ENCODE results near the gene SYT15. TPM values are rescaled to one million over a fixed set of nuclear protein-coding genes. Genes with fewer than 3 reads are reported as not detected.
"Not testable (repeated sequence)": the region's sequence is repeated elsewhere in the genome, so short reads cannot be mapped to it uniquely, and the experiment has no call there.

Gene SYT15
- total RNA-seq, 1 experiment from 2014 or later, result 0.43 TPM

GRCh38 chr10:46623899-46624654 is 45.1 kb downstream of the SYT15 start:
- H3K4me3 ChIP-seq (ENCODE audit: low read depth, low read length); H3K4me1 Mint-ChIP-seq (ENCODE audit: low read depth, unreplicated experiment); H3K9me3 Mint-ChIP-seq (ENCODE audit: unreplicated experiment); H3K36me3 ChIP-seq (ENCODE audit: control insufficient read depth, insufficient read depth, low read length); H3K9me3 ChIP-seq; H3K27me3 Mint-ChIP-seq (ENCODE audit: insufficient read depth, unreplicated experiment); H3K4me3 Mint-ChIP-seq (ENCODE audit: unreplicated experiment); POLR2A ChIA-PET; CTCF ChIA-PET; H3K27me3 ChIP-seq (replicated peaks; ENCODE audit: control insufficient read depth, insufficient read depth, low read length); intact Hi-C loops (cut with micrococcal nuclease; ENCODE audit: unreplicated experiment); H3K4me1 ChIP-seq; H3K27ac Mint-ChIP-seq (ENCODE audit: unreplicated experiment); H3K36me3 Mint-ChIP-seq (ENCODE audit: insufficient read depth, unreplicated experiment): not testable (repeated sequence)
- BruUV-seq (replicated peaks), result TSS peak; percentile 99
- DNase-seq, result peak in 1 of 2 experiments; percentile 52

GRCh38 chr10:46629805-46630204 is 50.9 kb downstream of the SYT15 start:
- H3K27ac Mint-ChIP-seq (ENCODE audit: unreplicated experiment); H3K36me3 ChIP-seq (ENCODE audit: control insufficient read depth, insufficient read depth, low read length); H3K27me3 Mint-ChIP-seq (ENCODE audit: insufficient read depth, unreplicated experiment); POLR2A ChIA-PET; H3K4me3 ChIP-seq (ENCODE audit: low read depth, low read length); DNase-seq; H3K4me1 ChIP-seq; H3K9me3 ChIP-seq; H3K9me3 Mint-ChIP-seq (ENCODE audit: unreplicated experiment); BruUV-seq (replicated peaks); CTCF ChIA-PET; H3K4me3 Mint-ChIP-seq (ENCODE audit: unreplicated experiment); H3K36me3 Mint-ChIP-seq (ENCODE audit: insufficient read depth, unreplicated experiment); intact Hi-C loops (cut with micrococcal nuclease; ENCODE audit: unreplicated experiment); H3K27me3 ChIP-seq (replicated peaks; ENCODE audit: control insufficient read depth, insufficient read depth, low read length); H3K4me1 Mint-ChIP-seq (ENCODE audit: low read depth, unreplicated experiment): not testable (repeated sequence)

GRCh38 chr10:46630816-46631215 is 51.9 kb downstream of the SYT15 start:
- H3K27me3 Mint-ChIP-seq (ENCODE audit: insufficient read depth, unreplicated experiment); H3K4me1 ChIP-seq; DNase-seq; CTCF ChIA-PET; H3K9me3 ChIP-seq; H3K27ac Mint-ChIP-seq (ENCODE audit: unreplicated experiment); H3K4me1 Mint-ChIP-seq (ENCODE audit: low read depth, unreplicated experiment); H3K9me3 Mint-ChIP-seq (ENCODE audit: unreplicated experiment); intact Hi-C loops (cut with micrococcal nuclease; ENCODE audit: unreplicated experiment); H3K36me3 ChIP-seq (ENCODE audit: control insufficient read depth, insufficient read depth, low read length); H3K27me3 ChIP-seq (replicated peaks; ENCODE audit: control insufficient read depth, insufficient read depth, low read length); POLR2A ChIA-PET; H3K36me3 Mint-ChIP-seq (ENCODE audit: insufficient read depth, unreplicated experiment); H3K4me3 ChIP-seq (ENCODE audit: low read depth, low read length): not testable (repeated sequence)
- peak overlapping the region; percentile 24 for H3K4me3 Mint-ChIP-seq (ENCODE audit: unreplicated experiment)
- BruUV-seq (replicated peaks), result TSS peak; percentile 0

GRCh38 chr10:46631683-46632082 is 52.8 kb downstream of the SYT15 start:
- intact Hi-C loops (cut with micrococcal nuclease; ENCODE audit: unreplicated experiment); POLR2A ChIA-PET; H3K4me1 Mint-ChIP-seq (ENCODE audit: low read depth, unreplicated experiment); BruUV-seq (replicated peaks); DNase-seq; H3K27ac Mint-ChIP-seq (ENCODE audit: unreplicated experiment); H3K27me3 Mint-ChIP-seq (ENCODE audit: insufficient read depth, unreplicated experiment); H3K36me3 Mint-ChIP-seq (ENCODE audit: insufficient read depth, unreplicated experiment); H3K36me3 ChIP-seq (ENCODE audit: control insufficient read depth, insufficient read depth, low read length); H3K4me3 Mint-ChIP-seq (ENCODE audit: unreplicated experiment); H3K4me1 ChIP-seq; CTCF ChIA-PET; H3K4me3 ChIP-seq (ENCODE audit: low read depth, low read length); H3K27me3 ChIP-seq (replicated peaks; ENCODE audit: control insufficient read depth, insufficient read depth, low read length); H3K9me3 ChIP-seq; H3K9me3 Mint-ChIP-seq (ENCODE audit: unreplicated experiment): not testable (repeated sequence)

GRCh38 chr10:46634698-46635097 is 55.8 kb downstream of the SYT15 start:
- H3K36me3 ChIP-seq (ENCODE audit: control insufficient read depth, insufficient read depth, low read length); H3K9me3 ChIP-seq; H3K9me3 Mint-ChIP-seq (ENCODE audit: unreplicated experiment); H3K36me3 Mint-ChIP-seq (ENCODE audit: insufficient read depth, unreplicated experiment); CTCF ChIA-PET; H3K27me3 ChIP-seq (replicated peaks; ENCODE audit: control insufficient read depth, insufficient read depth, low read length); intact Hi-C loops (cut with micrococcal nuclease; ENCODE audit: unreplicated experiment); POLR2A ChIA-PET; DNase-seq; H3K27me3 Mint-ChIP-seq (ENCODE audit: insufficient read depth, unreplicated experiment); H3K4me1 ChIP-seq: not testable (repeated sequence)
- peak overlapping the region; percentile 47 for H3K4me3 ChIP-seq (ENCODE audit: low read depth, low read length)
- H3K27ac Mint-ChIP-seq (ENCODE audit: unreplicated experiment), result peak overlapping the region; percentile 80
- peaks cover 11% of the 10 kb centered on the region for H3K4me1 Mint-ChIP-seq (ENCODE audit: low read depth, unreplicated experiment)
- H3K4me3 Mint-ChIP-seq (ENCODE audit: unreplicated experiment), result peak overlapping the region; percentile 78
- BruUV-seq (replicated peaks), result TSS peak; percentile 81

GRCh38 chr10:46635364-46635959 is 56.5 kb downstream of the SYT15 start:
- H3K4me3 ChIP-seq (ENCODE audit: low read depth, low read length), result peak overlapping the region; percentile 27

GRCh38 chr10:46640005-46640404 is 61.1 kb downstream of the SYT15 start:
- H3K27me3 Mint-ChIP-seq (ENCODE audit: insufficient read depth, unreplicated experiment); CTCF ChIA-PET; DNase-seq; H3K36me3 ChIP-seq (ENCODE audit: control insufficient read depth, insufficient read depth, low read length); H3K27me3 ChIP-seq (replicated peaks; ENCODE audit: control insufficient read depth, insufficient read depth, low read length); BruUV-seq (replicated peaks); H3K4me3 Mint-ChIP-seq (ENCODE audit: unreplicated experiment); H3K9me3 Mint-ChIP-seq (ENCODE audit: unreplicated experiment); H3K9me3 ChIP-seq; H3K4me1 ChIP-seq; POLR2A ChIA-PET; H3K4me3 ChIP-seq (ENCODE audit: low read depth, low read length); intact Hi-C loops (cut with micrococcal nuclease; ENCODE audit: unreplicated experiment); H3K36me3 Mint-ChIP-seq (ENCODE audit: insufficient read depth, unreplicated experiment): not testable (repeated sequence)
- H3K4me1 Mint-ChIP-seq (ENCODE audit: low read depth, unreplicated experiment), result peaks cover 17% of the 10 kb centered on the region
- peak overlapping the region; percentile 42 for H3K27ac Mint-ChIP-seq (ENCODE audit: unreplicated experiment)

More at GRCh38 chr10:46635364-46635959, 56.5 kb downstream of the SYT15 start:
- Mint-ChIP-seq H3K4me3 (ENCODE audit: unreplicated experiment) (peak overlapping the region; percentile 51), H3K4me1 (ENCODE audit: low read depth, unreplicated experiment) (peaks cover 15% of the 10 kb centered on the region)
- POLR2A ChIA-PET; H3K27ac Mint-ChIP-seq (ENCODE audit: unreplicated experiment); intact Hi-C loops (cut with micrococcal nuclease; ENCODE audit: unreplicated experiment); DNase-seq; H3K27me3 ChIP-seq (replicated peaks; ENCODE audit: control insufficient read depth, insufficient read depth, low read length); H3K27me3 Mint-ChIP-seq (ENCODE audit: insufficient read depth, unreplicated experiment); H3K36me3 ChIP-seq (ENCODE audit: control insufficient read depth, insufficient read depth, low read length); H3K4me1 ChIP-seq; BruUV-seq (replicated peaks); H3K9me3 Mint-ChIP-seq (ENCODE audit: unreplicated experiment); CTCF ChIA-PET; H3K9me3 ChIP-seq; H3K36me3 Mint-ChIP-seq (ENCODE audit: insufficient read depth, unreplicated experiment): not testable (repeated sequence)
